ENCODE data around the gene DIP2B. TPM values are rescaled to one million over a fixed set of nuclear protein-coding genes. Genes with fewer than 3 reads are reported as not detected.

The DIP2B gene
- total RNA-seq, 1 experiment from 2014 or later = 20.0 TPM

DNA sequence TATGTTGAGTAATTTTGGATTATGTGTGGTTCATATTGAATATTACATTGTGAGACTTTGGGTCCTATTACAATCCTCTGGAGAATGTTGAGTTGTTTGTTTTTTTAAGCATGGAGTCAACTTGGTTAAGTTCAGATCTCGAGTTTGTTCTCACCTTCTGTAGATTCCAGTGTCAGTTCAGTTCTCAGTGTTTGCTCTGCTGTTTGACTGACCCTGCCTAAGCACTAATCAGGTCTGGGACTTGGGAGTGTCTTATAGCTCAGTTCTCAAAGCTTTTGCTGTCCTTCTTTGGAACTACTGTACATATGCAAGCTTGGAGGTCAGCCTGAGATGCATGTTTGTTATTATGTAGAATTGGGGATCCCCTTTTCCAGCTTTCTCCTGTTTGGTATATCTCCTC lies 63.1 kb downstream of the DIP2B start:
- Histone ChIP-seq H2BK12ac (ENCODE audit: insufficient read length, low read depth, low read length) (no peak overlapping the region), H3K9ac (ENCODE audit: extremely low read depth, insufficient read length, low read length) (no peak overlapping the region), H4K5ac (ENCODE audit: insufficient read length, low read depth, low read length) (no peak overlapping the region), H3K27me3 (ENCODE audit: insufficient read depth, low read length) (no peaks in the 10 kb centered on the region), H3K9me3 (ENCODE audit: control insufficient read depth, low read depth, low read length) (no peaks in the 10 kb centered on the region), H4K91ac (ENCODE audit: insufficient read length, low read depth, low read length) (no peak overlapping the region), H3K4ac (ENCODE audit: low read depth, low read length) (no peak overlapping the region), H3K79me1 (ENCODE audit: insufficient read depth, low read depth, low read length, poor library complexity, severe bottlenecking) (peaks cover 3% of the 10 kb centered on the region), H3K56ac (ENCODE audit: insufficient read length, low read depth, low read length) (no peak overlapping the region), H2BK5ac (ENCODE audit: insufficient read length, low read length) (peak overlapping the region; percentile 29), H3K23ac (ENCODE audit: insufficient read length, low read depth, low read length) (no peak overlapping the region), H2BK15ac (ENCODE audit: low read depth, low read length) (no peak overlapping the region), H2AK5ac (ENCODE audit: insufficient read length, low read length) (no peak overlapping the region), H3K23me2 (ENCODE audit: insufficient read length, low read depth, low read length, poor library complexity, severe bottlenecking) (no peaks in the 10 kb centered on the region), H4K8ac (replicated peaks; ENCODE audit: insufficient read length, low read depth, low read length) (no peak overlapping the region), H3K27ac (ENCODE audit: insufficient read length, low read depth, low read length) (peak overlapping the region; percentile 28), H2AFZ (ENCODE audit: low read length) (no peak overlapping the region), H3K79me2 (ENCODE audit: insufficient read depth, low read length) (no peaks in the 10 kb centered on the region; the same call in 1 of the 2 replicates), H3T11ph (ENCODE audit: low read length) (no peak overlapping the region), H3K4me2 (ENCODE audit: insufficient read depth, insufficient read length, low read length) (no peak overlapping the region), H3K18ac (ENCODE audit: insufficient read length, low read depth, low read length) (no peak overlapping the region), H2BK120ac (ENCODE audit: low read depth, low read length, poor library complexity, severe bottlenecking) (no peak overlapping the region), H2BK20ac (ENCODE audit: low read depth, low read length, poor library complexity, severe bottlenecking) (no peak overlapping the region), H3K4me1 (ENCODE audit: insufficient read depth, low read length) (no peaks in the 10 kb centered on the region), H4K20me1 (ENCODE audit: control insufficient read depth, insufficient read depth, insufficient read length) (no peaks in the 10 kb centered on the region), H3K14ac (ENCODE audit: insufficient read depth, low read length) (no peak overlapping the region)
- Mint-ChIP-seq H3K36me3 (ENCODE audit: insufficient read depth in 1 of 3, low read depth in 3 of 3) (peaks cover 0 to 2% (median 0%) of the 10 kb centered on the region in 3 experiments; a peak in 1 of 7 replicates), H3K9me3 (no peaks in the 10 kb centered on the region; a peak in 1 of 5 replicates), H3K27me3 (ENCODE audit: low read depth) (no peaks in the 10 kb centered on the region), H3K4me1 (peaks cover 17 to 31% of the 10 kb centered on the region in 2 experiments), H3K4me3 (no peak overlapping the region), H3K27ac (peak overlapping the region in 1 of 3 experiments; percentile 71; a peak in 2 of 7 replicates)
- no CpG with 5 or more reads among the region's 1 CpG for WGBS (ENCODE audit: extremely low coverage, insufficient read length, low lambda C conversion rate)
- DNase-seq = no peak
- TF ChIP-seq, protein P1, sequence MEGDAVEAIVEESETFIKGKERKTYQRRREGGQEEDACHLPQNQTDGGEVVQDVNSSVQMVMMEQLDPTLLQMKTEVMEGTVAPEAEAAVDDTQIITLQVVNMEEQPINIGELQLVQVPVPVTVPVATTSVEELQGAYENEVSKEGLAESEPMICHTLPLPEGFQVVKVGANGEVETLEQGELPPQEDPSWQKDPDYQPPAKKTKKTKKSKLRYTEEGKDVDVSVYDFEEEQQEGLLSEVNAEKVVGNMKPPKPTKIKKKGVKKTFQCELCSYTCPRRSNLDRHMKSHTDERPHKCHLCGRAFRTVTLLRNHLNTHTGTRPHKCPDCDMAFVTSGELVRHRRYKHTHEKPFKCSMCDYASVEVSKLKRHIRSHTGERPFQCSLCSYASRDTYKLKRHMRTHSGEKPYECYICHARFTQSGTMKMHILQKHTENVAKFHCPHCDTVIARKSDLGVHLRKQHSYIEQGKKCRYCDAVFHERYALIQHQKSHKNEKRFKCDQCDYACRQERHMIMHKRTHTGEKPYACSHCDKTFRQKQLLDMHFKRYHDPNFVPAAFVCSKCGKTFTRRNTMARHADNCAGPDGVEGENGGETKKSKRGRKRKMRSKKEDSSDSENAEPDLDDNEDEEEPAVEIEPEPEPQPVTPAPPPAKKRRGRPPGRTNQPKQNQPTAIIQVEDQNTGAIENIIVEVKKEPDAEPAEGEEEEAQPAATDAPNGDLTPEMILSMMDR (conservative IDR thresholded peaks at IDR 0.05) = no peak

Data from H9 (cell line).